ENCODE results near the gene SHROOM2.

Gene SHROOM2

DNA sequence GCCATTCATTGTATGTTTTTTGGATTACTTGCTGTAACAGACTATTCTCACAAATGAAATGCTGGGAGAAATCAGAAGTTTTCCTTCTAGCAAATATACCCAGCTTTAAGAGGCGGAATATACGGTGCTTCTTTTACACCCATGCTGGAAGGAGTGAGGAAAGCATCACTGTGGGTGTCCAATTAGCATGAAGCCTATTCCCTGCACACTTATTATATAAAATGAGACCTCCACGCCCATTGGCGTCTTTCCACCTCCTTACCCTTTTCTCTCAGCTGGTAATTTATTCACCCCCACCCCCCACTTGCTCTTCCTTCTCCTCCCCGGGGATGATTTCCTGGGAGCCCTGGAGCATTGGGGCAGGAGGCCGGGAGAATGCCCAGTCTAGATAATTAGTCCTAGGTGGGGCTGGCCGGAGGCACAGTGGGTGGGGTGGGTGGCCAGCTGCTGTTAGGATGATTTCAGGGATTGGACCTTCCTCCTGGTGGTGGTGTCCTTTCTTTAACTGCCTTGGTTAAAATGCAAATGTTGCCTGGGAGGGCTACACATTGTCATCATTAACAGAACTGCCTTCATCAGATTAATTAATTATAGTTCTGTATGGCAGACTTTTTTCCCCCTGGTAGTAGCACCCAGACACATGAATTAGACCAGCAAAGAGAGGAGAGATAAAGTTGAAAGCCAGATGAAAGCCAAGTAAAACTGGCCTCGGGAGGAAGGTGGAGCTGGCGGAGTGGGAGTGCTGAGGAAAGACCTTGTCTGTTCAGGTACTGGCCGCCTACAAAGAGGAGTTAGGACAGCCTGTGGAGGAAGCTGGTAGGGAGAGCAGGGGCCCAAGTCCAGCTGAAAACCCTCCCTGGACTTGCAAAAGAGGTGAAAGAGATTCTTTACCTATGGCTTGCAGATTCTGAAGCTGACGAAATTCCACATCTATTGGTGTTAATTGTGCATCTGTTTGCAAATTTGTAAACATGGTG is 11.4 kb downstream of the SHROOM2 start (continued):
- TF ChIP-seq, protein P1, sequence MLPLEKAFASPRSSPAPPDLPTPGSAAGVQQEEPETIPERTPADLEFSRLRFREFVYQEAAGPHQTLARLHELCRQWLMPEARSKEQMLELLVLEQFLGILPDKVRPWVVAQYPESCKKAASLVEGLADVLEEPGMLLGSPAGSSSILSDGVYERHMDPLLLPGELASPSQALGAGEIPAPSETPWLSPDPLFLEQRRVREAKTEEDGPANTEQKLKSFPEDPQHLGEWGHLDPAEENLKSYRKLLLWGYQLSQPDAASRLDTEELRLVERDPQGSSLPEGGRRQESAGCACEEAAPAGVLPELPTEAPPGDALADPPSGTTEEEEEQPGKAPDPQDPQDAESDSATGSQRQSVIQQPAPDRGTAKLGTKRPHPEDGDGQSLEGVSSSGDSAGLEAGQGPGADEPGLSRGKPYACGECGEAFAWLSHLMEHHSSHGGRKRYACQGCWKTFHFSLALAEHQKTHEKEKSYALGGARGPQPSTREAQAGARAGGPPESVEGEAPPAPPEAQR (tag by site-specific recombination; IDR thresholded peaks at IDR 0.05): no peak
- TF ChIP-seq ZNF600 (tag by site-specific recombination; IDR thresholded peaks at IDR 0.05): no peak
- no peak for TF ChIP-seq ZNF341 (tag by site-specific recombination; IDR thresholded peaks at IDR 0.05; ENCODE audit: low read depth)
- TF ChIP-seq ZNF610 (tag by site-specific recombination; IDR thresholded peaks at IDR 0.05; ENCODE audit: borderline replicate concordance): no peak
- TF ChIP-seq ZNF510 (tag by site-specific recombination; IDR thresholded peaks at IDR 0.05; ENCODE audit: insufficient replicate concordance): no peak
- TF ChIP-seq ZNF274 (IDR thresholded peaks at IDR 0.05; ENCODE audit: low read length): no peak
- no peak for TF ChIP-seq ZNF274 (tag by site-specific recombination; IDR thresholded peaks at IDR 0.05; ENCODE audit: borderline replicate concordance)
- no peak for TF ChIP-seq ZNF792 (tag by site-specific recombination; IDR thresholded peaks at IDR 0.05)
- no peak for TF ChIP-seq ZNF530 (tag by site-specific recombination; IDR thresholded peaks at IDR 0.05; ENCODE audit: low read depth)

DNA sequence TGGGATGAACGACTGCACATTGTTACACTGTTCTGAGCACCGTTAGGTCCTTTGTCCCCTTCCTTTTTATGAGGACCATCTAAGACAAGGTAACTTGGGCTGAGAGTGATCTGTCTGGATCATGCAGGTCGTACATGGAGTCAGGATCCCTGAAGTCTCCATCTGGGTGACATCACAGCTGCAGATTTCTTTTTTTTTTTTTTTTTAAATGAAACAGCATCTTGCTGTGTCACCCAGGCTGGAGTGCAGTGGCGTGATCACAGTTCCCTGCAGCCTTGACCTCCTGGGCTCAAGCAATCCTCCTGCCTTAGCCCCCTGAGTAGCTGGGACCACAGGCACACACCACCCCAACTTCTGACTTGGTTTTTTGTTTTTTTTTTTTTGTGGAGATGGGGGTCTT is 16.5 kb downstream of the SHROOM2 start:
- Histone ChIP-seq H3K4me3 (ENCODE audit: low read depth, low read length) (no peak overlapping the region), H3K36me3 (ENCODE audit: control insufficient read depth in 2 of 2, insufficient read depth in 1 of 2, low read length in 2 of 2) (no peaks in the 10 kb centered on the region), H3K27ac (ENCODE audit: extremely low read depth, low read depth, low read length) (no peak overlapping the region), H3K4me1 (ENCODE audit: control insufficient read depth, insufficient read depth, low read length) (no peaks in the 10 kb centered on the region), H3K9me3 (ENCODE audit: control insufficient read depth, insufficient read depth, low read depth, low read length) (no peaks in the 10 kb centered on the region)
- ChIA-PET CTCF (no interaction called here), POLR2A (no interaction called here)
- TF ChIP-seq GLIS2 (tag by site-specific recombination; IDR thresholded peaks at IDR 0.05) (no peak), ZNF510 (tag by site-specific recombination; IDR thresholded peaks at IDR 0.05; ENCODE audit: insufficient replicate concordance) (no peak), ZNF341 (tag by site-specific recombination; IDR thresholded peaks at IDR 0.05; ENCODE audit: low read depth) (no peak), SALL2 (tag by site-specific recombination; IDR thresholded peaks at IDR 0.05; ENCODE audit: borderline replicate concordance) (no peak), ZXDB (tag by site-specific recombination; IDR thresholded peaks at IDR 0.05) (no peak), WT1 (tag by site-specific recombination; IDR thresholded peaks at IDR 0.05) (no peak), ZNF791 (tag by site-specific recombination; IDR thresholded peaks at IDR 0.05) (no peak), GLI2 (tag by site-specific recombination; IDR thresholded peaks at IDR 0.05; ENCODE audit: borderline replicate concordance, low read depth) (no peak)
- TF ChIP-seq, protein P2, sequence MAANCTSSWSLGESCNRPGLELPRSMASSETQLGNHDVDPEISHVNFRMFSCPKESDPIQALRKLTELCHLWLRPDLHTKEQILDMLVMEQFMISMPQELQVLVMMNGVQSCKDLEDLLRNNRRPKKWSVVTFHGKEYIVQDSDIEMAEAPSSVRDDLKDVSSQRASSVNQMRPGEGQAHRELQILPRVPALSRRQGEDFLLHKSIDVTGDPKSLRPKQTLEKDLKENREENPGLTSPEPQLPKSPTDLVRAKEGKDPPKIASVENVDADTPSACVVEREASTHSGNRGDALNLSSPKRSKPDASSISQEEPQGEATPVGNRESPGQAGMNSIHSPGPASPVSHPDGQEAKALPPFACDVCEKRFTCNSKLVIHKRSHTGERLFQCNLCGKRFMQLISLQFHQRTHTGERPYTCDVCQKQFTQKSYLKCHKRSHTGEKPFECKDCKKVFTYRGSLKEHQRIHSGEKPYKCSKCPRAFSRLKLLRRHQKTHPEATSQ (tag by site-specific recombination; IDR thresholded peaks at IDR 0.05): no peak
- TF ChIP-seq, protein P3, sequence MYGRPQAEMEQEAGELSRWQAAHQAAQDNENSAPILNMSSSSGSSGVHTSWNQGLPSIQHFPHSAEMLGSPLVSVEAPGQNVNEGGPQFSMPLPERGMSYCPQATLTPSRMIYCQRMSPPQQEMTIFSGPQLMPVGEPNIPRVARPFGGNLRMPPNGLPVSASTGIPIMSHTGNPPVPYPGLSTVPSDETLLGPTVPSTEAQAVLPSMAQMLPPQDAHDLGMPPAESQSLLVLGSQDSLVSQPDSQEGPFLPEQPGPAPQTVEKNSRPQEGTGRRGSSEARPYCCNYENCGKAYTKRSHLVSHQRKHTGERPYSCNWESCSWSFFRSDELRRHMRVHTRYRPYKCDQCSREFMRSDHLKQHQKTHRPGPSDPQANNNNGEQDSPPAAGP (tag by site-specific recombination; IDR thresholded peaks at IDR 0.05): no peak

DNA sequence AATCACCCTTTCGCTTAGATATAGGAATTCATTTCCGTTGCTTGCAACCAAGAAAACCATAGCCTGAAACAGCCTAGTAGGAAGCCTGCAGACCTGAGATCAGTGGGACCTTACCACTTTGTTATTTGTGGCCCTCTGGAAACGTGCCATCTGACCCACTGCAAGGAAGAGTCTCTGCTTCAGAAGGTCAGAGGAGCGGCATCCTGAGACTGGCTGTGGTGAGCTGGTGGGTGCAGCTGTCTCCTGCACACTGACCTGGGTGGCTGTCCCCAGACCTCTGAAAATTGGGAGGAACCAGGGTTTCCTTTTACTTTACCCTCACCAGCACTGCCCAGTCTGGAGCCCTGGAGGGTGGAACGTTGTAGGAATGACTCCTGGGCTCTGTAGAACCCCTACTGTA is 18.2 kb downstream of the SHROOM2 start:
- POLR2A ChIA-PET: no interaction called here
- TF ChIP-seq SCRT1 (tag by site-specific recombination; IDR thresholded peaks at IDR 0.05; ENCODE audit: borderline replicate concordance) (no peak), ZNF133 (tag by site-specific recombination; IDR thresholded peaks at IDR 0.05) (no peak), MEIS1 (CRISPR knock-in tag; IDR thresholded peaks at IDR 0.05; ENCODE audit: borderline replicate concordance) (no peak), MYNN (tag by site-specific recombination; IDR thresholded peaks at IDR 0.05; ENCODE audit: borderline replicate concordance) (no peak)
- Histone ChIP-seq H3K4me1 (ENCODE audit: control insufficient read depth, insufficient read depth, low read length) (no peaks in the 10 kb centered on the region), H3K4me3 (ENCODE audit: low read depth, low read length) (no peak overlapping the region), H3K36me3 (ENCODE audit: control insufficient read depth in 2 of 2, insufficient read depth in 1 of 2, low read length in 2 of 2) (no peaks in the 10 kb centered on the region), H3K27ac (ENCODE audit: extremely low read depth, low read depth, low read length) (no peak overlapping the region), H3K9me3 (ENCODE audit: control insufficient read depth, insufficient read depth, low read depth, low read length) (no peaks in the 10 kb centered on the region)
- CTCF ChIA-PET: interaction anchor here (1.1 kb wide), 1 partner anchor 312 kb away, joined by 5 read pairs; no protein-coding TSS in a partner anchor

All from HEK293 (cell line).